Measurements from ENCODE around the gene RAB43.
"Not testable (repeated sequence)": the region's sequence is repeated elsewhere in the genome, so short reads cannot be mapped to it uniquely, and the experiment has no call there.

The RAB43 gene

DNA sequence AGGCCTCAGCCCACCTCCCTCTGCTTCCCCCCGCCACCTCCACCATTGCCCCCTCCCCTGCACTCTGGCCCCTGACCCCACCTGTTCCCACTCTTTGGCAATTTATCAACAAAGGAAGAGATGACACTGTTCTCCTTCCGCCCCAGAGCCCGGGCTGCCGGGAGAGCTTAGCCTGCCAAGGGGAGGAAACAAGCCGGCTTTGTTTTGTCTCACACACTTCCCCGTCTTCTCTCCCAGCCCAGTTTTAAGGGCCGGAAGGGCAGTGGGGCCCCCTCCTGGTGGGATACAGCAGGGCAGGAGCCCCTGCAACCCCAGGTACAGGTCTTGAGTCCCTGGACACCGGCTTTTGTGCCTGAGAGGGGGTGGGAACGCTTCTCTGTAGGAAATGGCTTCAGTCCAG lies 33.7 kb downstream of the RAB43 start:
- peak in 5 of 14 donors; percentile 8 to 37 (median 10) for DNase-seq

GRCh38 chr3:129087138-129087702 lies 34.4 kb downstream of the RAB43 start:
- no peak for DNase-seq

DNA sequence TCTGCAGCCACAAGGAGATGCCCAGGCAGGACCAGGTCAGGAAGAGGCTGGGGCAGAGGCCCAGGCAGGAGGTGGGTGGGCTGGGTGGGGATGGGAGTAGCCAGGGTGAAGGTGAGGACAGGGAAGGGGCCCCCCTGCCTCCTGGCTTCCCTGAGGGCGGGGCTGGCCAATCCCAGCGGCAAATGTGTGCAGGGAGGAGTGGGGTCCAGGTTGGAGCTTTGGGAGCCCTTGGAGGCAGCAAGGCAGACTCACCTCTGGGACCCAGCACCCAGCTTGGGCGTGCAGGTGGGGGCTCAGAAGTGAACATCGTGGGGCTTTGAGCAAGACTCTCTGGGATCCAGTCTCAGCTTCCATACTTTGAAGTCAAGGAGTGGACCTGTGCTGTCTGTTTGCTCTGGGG lies 35.8 kb downstream of the RAB43 start:
- no peak for DNase-seq

DNA sequence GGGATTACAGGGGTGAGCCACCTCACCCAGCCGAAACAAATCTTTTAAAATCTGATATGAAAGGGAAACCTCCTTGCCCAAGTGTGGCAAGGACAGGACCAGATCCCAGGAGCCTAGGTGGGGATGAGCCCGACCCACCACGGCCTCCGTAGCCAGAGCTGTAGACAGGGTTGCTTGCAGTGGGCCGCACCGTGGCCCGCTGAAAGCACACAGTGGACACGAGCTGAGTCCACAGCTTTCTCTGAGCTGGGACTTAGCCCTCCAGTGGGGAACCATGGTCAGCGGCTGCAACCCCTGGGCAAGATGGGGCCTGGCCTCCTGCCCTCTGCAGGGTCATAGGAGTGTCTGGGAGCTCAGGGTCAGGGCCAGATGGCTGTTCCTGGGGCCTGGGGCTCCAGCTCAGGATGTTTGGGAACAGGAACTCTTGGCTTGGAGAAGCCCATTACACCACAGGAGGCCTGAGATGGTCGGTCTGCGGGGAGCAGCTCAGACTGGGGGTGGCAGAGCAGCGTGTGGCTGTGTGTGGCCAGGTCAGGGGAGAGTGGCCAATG lies 36.4 kb downstream of the RAB43 start:
- no peak for DNase-seq

- DNase-seq, result no peak
Measured at GRCh38 chr3:129084501-129084900, 37.1 kb downstream of the RAB43 start.

GRCh38 chr3:129082026-129082425 lies 39.6 kb downstream of the RAB43 start:
- no peak for DNase-seq

DNA sequence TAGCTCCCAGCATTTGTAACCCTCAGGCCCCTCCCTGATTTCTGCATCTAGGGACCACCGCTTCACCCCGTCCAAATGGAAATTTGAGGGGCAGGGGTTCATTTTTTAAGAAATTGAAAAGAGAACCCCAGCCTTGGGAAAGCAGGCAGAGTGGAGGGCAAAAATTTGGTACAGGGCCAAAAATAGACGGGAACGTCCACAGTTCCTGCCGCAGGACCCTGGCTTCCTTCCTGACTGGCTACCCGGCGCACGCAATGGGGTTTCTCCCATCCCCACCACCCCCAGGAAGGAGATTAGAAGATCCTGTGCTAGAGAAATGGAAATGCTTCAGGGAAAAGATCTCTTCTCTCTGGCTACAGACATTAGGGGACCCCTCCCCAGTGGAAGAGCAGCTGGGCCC lies 40.1 kb downstream of the RAB43 start:
- DNase-seq, result no peak

DNA sequence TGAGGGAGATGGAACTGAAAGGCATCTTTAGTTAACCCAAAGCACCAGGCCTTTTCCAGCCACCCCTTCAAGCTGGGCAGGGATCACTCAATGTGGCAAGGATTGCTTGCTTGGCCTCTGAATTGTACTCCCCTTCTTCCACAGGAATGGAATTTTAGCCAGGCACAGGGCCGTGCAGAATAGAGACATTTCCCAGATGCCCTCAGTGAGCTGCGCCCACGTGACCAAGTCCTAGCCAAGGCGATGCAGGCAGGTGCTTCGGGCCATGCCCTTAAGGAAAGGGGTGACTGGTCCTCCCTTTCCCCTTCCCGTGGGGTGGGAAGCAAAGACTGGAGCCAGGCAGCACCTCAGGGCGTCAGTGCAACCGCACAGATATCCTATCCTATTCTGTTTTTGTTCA lies 43.1 kb downstream of the RAB43 start:
- DNase-seq, result no peak

- DNase-seq, result no peak
Measured at GRCh38 chr3:129077222-129077621, 44.4 kb downstream of the RAB43 start.

DNA sequence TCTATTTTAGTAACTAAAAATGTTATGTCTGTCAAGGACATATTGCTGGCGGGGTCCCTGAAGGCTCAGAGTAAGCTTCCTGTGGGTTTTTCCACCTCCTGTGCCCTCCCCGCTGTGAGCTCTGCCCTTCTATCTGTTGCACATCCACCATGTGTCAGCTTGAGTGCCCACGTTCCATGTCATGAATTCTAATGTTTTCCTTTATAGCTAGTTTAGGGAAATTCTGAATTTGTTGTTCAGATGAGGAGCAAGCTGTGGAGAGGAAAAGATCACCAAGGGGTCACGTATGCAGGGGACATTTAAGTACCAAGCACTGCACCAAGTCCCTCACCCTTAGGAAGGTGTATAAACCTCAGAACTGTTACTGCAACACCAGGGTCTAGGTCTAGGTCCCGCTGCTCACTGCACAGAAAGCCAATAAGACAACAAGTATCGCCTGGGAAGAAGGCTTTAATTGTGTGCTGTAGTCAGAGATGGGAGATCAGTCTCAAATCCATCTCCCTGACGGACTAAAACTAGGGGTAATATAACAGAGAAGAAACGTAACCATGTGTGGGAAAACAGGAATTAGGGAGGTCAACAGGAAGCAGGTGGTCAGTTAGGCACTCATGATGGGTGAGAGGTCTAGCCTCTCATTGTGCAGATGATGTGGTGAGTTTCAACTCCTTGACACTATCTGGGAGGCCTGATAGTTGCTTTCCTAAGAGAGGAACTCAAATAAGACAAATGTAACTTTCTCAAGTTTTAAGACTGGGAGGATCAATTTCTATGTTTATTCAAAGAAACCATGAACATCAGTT lies 51.3 kb downstream of the RAB43 start:
- DNase-seq, result no peak

GRCh38 chr3:129069313-129070085 lies 52.1 kb downstream of the RAB43 start:
- not testable (repeated sequence) for DNase-seq

GRCh38 chr3:129068291-129068886 lies 53.2 kb downstream of the RAB43 start:
- no peak for DNase-seq

GRCh38 chr3:129067719-129068118 lies 53.9 kb downstream of the RAB43 start:
- DNase-seq, result not testable (repeated sequence)

- DNase-seq, result no peak
Measured at GRCh38 chr3:129065720-129066073, 55.9 kb downstream of the RAB43 start.

- no peak for DNase-seq
Measured at GRCh38 chr3:129065016-129065719, 56.4 kb downstream of the RAB43 start.

DNA sequence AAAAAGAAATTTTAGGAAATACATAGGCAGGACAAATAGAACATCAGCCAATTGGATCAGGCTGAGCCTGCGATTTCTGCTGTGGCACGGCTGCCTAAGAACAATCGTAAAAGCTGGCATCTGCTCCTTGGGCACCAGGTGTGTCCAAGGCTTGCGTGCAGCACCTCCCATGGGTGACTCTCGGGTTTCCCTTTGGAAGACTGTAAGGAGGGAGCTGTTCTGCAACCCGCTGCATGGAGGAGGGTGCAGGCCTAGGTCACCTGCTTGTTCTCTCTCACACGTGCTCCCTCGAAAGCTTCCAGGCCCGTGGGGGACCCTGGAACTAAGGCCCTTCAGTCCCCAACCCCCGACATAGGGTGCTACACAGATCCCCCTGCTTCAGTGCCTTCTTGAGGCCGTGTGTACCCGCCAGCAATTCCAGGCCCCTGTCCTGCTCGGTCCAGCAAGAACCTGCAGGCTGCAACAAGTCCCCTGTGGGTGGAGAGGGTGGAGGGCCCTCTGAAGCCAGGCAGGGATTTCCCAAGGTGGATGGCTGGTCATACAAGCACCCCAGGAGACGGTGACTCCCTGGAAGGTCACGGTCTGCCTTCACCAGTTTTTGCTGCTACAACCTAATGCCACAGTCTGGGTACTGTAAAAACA lies 57.6 kb downstream of the RAB43 start:
- DNase-seq, result no peak

DNA sequence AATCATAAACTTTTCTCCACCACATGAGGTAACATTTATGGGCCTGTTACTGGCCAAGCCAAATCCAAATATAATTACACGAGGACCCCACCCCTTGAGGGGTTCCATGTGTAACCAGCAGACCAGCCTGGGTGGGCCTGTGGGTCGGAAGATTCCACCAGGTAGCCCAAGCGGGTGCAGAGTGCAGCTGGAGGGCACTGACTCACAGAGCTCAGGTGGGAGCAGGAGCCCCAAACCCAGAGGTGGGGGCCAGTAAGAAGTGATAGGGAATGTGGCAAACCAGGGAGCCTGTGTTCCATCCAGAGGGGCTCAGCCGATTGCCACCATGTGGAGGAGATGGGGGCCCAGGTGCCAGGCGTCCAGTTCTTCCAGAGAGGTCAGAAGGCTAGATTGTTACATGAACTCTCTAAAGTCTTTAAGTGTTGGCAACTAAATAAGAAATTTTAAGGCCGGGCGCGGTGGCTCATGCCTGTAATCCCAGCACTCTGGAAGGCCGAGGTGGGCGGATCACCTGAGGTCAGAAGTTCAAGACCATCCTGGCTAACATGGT lies 58.4 kb downstream of the RAB43 start:
- no peak for DNase-seq

GRCh38 chr3:129061888-129062834 lies 59.4 kb downstream of the RAB43 start:
- no peak for DNase-seq

DNA sequence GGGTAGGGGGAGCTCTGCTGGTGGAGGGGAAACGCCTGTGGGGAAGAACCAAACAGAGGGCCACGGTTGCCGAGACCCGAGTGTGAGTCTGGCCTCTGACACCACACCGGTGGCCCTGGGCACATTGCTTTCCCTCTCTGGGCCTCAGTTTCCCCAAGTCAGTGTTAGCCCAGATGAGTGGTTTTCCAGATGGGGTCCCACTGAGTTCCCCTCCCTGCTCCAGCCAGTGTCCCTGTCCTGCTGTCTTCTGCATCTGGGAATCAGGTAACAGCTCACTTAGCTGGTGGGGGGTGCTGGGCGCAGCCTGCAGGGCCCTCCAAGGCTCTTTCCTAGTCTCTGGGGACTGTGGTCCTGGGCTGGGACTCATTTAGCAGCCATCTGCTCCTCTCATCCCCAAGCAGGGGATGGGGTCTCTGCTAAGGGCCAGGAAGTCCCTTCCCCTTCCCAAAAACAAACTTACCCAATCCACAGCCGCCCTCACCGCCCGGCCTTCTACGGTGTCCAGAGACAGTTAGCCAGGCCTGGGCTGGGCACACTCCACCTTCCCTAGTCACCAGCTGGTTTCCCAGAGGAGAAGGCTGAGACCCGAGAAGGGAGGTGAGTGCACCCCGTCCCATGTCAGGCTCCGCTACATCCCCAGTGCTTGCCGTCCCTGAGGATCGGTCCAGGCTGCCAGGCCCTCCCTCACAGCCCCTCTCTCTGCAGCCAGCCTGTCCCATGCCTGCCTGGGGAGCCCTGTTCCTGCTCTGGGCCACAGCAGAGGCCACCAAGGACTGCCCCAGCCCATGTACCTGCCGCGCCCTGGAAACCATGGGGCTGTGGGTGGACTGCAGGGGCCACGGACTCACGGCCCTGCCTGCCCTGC lies 60.3 kb downstream of the RAB43 start:
- DNase-seq, result no peak

Data from C1 segment of cervical spinal cord (tissue), 14 donors.